Erythroblast (primary cell): ENCODE results near the gene BABAM2.

Experiments used
- GATA1 ChIP-seq: IDR thresholded peaks from 2 replicates; pipeline ENCODE4 v1.6.1; 2011; ENCODE audit warnings: low read depth, mild to moderate bottlenecking, control low read depth, low read length, moderate library complexity
- POLR2A ChIP-seq: IDR thresholded peaks from 2 replicates; pipeline ENCODE4 v1.6.1; 2011; ENCODE audit warnings: mild to moderate bottlenecking, low read length

- TF ChIP-seq POLR2A = no peak
- no peak for TF ChIP-seq GATA1
Observed at GRCh38 chr2:28288620-28289019, 398.1 kb downstream of the BABAM2 start.
